ENCODE data around the gene TBC1D20. TPM values are rescaled to one million over a fixed set of nuclear protein-coding genes. Genes with fewer than 3 reads are reported as not detected.
"Not testable (repeated sequence)": the region's sequence is repeated elsewhere in the genome, so short reads cannot be mapped to it uniquely, and the experiment has no call there.

Gene TBC1D20
- total RNA-seq, 2 experiments from 2014 or later: 29.3 to 31.6 TPM

DNA sequence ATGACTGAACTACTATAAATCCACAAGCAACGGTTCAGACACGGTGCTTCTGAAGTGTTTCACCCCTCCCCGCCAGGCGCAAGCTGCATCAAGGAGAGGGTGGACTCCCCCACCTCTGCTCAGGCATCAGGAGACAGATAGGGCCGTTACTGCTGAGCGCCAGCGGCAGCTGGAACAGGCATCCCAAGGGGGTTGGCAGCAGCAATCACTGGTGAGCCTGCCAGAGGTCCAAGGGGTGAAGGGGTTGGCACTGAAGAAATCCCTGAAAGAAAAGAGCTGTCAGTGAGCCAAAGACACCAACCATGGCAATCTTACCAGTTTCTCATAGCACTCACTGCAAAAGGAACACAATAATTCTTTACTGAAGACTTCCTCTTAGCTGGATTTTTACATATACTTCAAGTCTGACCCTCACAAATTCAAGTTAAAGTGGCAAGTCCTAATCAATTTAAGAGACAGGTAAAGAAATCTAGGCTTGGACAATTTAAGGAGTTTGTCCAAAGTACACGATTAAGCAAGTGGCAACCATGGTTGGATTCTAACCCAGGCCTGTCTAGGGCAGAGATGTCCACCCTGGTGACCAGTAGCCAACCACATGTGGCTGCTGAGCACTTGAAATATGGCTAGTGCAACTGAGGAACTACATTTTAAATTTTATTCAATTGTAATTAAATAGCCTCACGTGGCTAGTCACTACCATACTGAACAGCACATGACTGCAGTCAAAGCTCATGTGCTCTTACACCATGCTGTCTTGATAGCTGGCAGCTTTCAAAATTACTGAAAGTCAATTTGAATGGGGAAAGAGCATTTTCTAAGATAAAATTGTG lies 21.7 kb upstream of the TBC1D20 start:
- Mint-ChIP-seq H3K27me3 (no peaks in the 10 kb centered on the region), H3K4me3 (no peak overlapping the region), H3K36me3 (ENCODE audit: low read depth) (peaks cover 75% of the 10 kb centered on the region), H3K4me1 (peaks cover 30% of the 10 kb centered on the region), H3K27ac (no peak overlapping the region), H3K9me3 (no peaks in the 10 kb centered on the region)
- no peak for DNase-seq
- ChIA-PET POLR2A (no interaction called here), CTCF (interaction anchor here (0.7 to 1.9 kb wide), 3 partner anchors 11 to 710 kb away, joined by 4 to 6 read pairs (median 5); no protein-coding TSS in a partner anchor)

DNA sequence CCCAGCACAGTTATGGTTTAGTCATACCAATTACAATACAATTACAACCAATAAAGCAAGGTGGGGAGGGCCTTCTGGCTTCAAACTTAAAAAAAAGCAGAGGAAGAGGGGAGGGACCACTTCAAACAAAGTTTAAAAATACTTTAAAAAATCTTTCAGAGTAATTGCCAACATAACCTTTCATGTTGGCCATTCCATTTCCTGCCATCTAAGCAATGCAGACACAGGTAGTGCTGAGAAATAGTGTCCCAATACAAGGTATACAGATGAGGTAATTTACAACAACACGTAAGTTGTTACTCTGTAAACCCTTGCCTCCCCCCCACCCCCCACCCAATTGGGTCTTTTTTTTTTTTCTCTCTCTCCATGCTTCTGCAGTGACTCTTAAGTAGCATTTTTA lies 18.8 kb upstream of the TBC1D20 start:
- CTCF ChIA-PET: interaction anchor here (0.6 to 1.4 kb wide), 4 partner anchors 11 to 221 kb away, joined by 3 to 6 read pairs (median 4); no protein-coding TSS in a partner anchor
- Mint-ChIP-seq H3K27ac (peak overlapping the region; percentile 47), H3K36me3 (ENCODE audit: low read depth) (peaks cover 57% of the 10 kb centered on the region), H3K9me3 (no peaks in the 10 kb centered on the region), H3K27me3 (no peaks in the 10 kb centered on the region), H3K4me1 (peaks cover 39% of the 10 kb centered on the region), H3K4me3 (no peak overlapping the region)
- POLR2A ChIA-PET: no interaction called here
- DNase-seq: peak; percentile 43

DNA sequence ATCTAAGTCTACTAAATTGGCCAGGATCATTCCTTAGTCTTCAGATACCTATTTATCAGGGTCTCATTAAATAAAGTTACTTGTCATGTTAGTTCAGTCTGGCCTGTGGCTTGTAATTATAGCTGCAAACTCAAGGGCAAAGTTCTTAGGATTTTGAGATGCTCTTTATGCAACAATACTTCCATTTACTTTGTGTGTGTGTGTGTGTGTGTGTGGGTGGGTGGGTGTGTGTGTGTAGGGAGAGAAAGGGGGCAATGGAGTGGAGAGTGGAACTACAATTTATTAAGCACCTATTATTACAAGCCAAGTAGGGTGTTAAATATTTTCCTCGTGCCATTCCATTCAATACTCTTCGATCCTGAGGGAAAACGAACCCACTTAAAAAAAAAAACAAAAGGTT lies 17.7 kb upstream of the TBC1D20 start:
- no peaks in the 10 kb centered on the region for H3K9me3 Mint-ChIP-seq
- peaks cover 53% of the 10 kb centered on the region for H3K36me3 Mint-ChIP-seq (ENCODE audit: low read depth)
- H3K4me3 Mint-ChIP-seq: no peak overlapping the region
- DNase-seq: no peak
- CTCF ChIA-PET: interaction anchor here (0.9 to 2.2 kb wide), 3 partner anchors 113 to 149 kb away, joined by 3 to 18 read pairs (median 4); no protein-coding TSS in a partner anchor
- H3K4me1 Mint-ChIP-seq: peaks cover 40% of the 10 kb centered on the region
- POLR2A ChIA-PET: no interaction called here
- H3K27ac Mint-ChIP-seq: no peak overlapping the region
- H3K27me3 Mint-ChIP-seq: no peaks in the 10 kb centered on the region

DNA sequence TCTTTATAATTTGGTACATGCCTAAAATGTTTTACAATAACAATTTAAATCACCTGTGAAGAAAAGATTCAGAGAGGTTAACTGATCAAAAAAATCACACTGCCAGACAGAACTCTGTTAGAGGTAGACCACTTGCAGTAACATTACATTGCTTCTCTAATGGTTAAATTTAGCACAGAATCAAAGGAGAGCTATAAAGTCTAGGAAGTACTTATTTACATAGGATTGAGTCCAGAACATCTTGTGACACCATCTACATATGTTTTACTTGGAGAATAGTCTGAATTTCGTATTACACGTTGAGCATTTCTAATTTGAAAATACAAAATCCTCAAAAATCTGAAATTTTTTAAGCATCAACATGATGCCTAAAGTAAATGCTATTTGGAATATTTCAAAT lies 17.2 kb upstream of the TBC1D20 start:
- CTCF ChIA-PET: interaction anchor here (0.9 to 2.2 kb wide), 4 partner anchors 25 to 149 kb away, joined by 3 to 18 read pairs (median 4); no protein-coding TSS in a partner anchor
- no peaks in the 10 kb centered on the region for H3K9me3 Mint-ChIP-seq
- peaks cover 40% of the 10 kb centered on the region for H3K4me1 Mint-ChIP-seq
- H3K27me3 Mint-ChIP-seq: no peaks in the 10 kb centered on the region
- no peak overlapping the region for H3K27ac Mint-ChIP-seq
- H3K4me3 Mint-ChIP-seq: no peak overlapping the region
- no peak for DNase-seq
- H3K36me3 Mint-ChIP-seq (ENCODE audit: low read depth): peaks cover 50% of the 10 kb centered on the region
- POLR2A ChIA-PET: no interaction called here

DNA sequence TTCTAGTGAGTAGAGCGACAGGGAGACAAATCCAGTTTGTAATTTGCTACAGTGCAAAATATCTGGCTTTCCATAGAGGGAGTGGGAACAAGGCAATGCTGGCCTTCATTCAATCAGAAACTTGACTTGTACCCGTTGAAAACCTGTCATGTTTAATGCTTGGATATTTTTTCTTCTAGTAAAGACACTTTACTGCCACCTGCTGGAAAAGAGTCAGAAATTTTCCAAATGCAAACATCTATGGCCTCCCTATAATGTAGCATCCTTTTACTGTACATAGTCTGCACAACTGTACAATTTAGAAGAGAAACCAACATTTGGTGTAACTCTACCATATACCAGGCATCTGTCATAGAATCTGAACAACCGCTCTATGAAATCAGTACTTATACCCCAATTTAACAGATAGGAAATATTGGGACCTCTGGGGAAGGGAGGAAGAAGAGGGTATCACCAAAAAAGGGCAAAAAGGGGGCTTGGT lies 16.7 kb upstream of the TBC1D20 start:
- peaks cover 40% of the 10 kb centered on the region for H3K4me1 Mint-ChIP-seq
- ChIA-PET CTCF (interaction anchor here (1.1 to 2.2 kb wide), 6 partner anchors 12 to 148 kb away, joined by 3 to 18 read pairs (median 4); partner anchors contain the start of gene TBC1D20), POLR2A (no interaction called here)
- H3K36me3 Mint-ChIP-seq (ENCODE audit: low read depth): peaks cover 50% of the 10 kb centered on the region
- no peaks in the 10 kb centered on the region for H3K9me3 Mint-ChIP-seq
- H3K27me3 Mint-ChIP-seq: no peaks in the 10 kb centered on the region
- H3K27ac Mint-ChIP-seq: peak overlapping the region; percentile 15
- DNase-seq: peak; percentile 72
- no peak overlapping the region for H3K4me3 Mint-ChIP-seq

DNA sequence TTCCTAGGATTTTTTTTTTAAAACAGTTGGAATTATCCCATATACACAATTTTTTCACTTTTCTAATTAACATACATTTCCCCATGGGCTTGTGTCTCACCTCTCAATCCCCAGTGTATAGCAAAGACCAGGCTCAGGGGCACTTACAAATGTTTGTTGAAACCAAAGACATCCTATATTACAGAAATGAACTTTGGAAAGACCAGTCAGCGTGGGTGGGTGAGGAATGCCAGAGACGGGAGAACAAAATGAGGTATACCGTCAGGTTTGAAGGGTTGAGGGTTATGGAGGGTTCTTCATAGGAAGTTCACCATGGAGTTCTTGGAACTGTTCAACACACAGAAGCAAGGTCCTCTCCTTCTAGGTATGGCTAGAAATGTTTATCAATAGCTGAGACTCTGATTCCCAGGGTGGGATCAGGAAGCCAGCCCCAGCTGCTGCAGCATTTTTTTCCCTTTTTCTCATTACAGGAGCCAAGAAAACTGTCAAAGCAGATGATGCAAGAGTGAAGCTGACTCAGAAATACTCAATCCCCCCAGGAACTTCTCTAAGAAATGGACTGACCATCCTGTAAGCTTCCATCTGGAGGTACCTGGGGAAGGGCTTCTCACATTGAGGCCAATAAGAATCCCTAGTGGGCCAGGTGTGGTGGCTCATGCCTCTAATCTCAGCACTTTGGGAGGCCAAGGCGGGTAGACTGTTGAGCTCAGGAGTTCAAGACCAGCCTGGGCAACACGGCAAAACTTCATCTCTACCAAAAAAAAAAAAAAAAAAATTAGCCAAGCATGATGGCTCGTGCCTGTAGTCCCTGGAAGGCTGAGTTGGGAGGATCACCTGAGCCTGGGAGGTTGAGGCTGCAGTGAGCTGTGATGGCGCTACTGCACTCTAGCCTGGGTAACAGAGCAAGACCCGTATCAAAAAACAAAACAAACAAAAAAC lies 15.9 kb upstream of the TBC1D20 start:
- DNase-seq: no peak
- Mint-ChIP-seq H3K36me3 (ENCODE audit: low read depth) (peaks cover 47% of the 10 kb centered on the region), H3K9me3 (peaks cover 3% of the 10 kb centered on the region), H3K4me1 (peaks cover 40% of the 10 kb centered on the region), H3K27me3 (no peaks in the 10 kb centered on the region), H3K27ac (peak overlapping the region; percentile 15), H3K4me3 (no peak overlapping the region)
- ChIA-PET CTCF (interaction anchor here (0.7 to 2.2 kb wide), 11 partner anchors 10 to 240 kb away, joined by 3 to 18 read pairs (median 3); partner anchors contain the start of gene TBC1D20), POLR2A (no interaction called here)

DNA sequence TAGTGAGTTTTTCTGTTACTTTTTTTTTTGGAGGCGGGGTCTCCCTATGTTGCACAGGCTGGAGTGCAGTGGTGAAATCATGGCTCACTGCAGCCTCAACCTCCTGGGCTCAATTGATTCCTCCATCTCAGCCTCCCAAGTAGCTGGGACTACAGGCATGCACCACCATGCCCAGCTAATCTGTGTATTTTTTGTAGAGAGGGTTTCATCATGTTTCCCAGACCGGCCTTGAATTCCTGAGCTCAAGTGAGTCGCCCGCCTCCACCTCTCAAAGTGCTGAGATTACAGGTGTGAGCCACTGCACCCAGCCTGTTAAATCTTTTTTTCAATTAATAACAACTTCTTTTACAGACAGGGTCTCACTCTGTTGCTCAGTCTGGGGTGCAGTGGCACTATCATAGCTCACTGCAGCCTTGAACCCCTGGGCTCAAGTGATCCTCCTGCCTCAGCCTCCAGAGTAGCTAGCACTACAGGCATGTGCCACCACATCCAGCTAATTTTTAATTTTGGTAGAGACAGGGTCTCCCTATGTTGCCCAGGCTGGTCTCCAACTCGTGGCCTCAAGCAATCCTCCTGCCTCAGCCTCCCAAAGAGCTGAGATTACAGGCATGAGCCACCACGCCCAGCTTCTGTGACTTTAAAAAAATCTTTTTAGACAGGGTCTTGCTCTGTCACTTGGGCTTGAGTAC lies 14.4 kb upstream of the TBC1D20 start:
- H3K27ac Mint-ChIP-seq, DNase-seq, H3K4me3 Mint-ChIP-seq, H3K27me3 Mint-ChIP-seq, POLR2A ChIA-PET: not testable (repeated sequence)
- CTCF ChIA-PET: interaction anchor here (0.6 to 2.1 kb wide), 6 partner anchors 23 to 959 kb away, joined by 3 to 13 read pairs (median 4); no protein-coding TSS in a partner anchor
- peaks cover 41% of the 10 kb centered on the region for H3K36me3 Mint-ChIP-seq (ENCODE audit: low read depth)
- H3K9me3 Mint-ChIP-seq: peaks cover 12% of the 10 kb centered on the region
- H3K4me1 Mint-ChIP-seq: peaks cover 36% of the 10 kb centered on the region

DNA sequence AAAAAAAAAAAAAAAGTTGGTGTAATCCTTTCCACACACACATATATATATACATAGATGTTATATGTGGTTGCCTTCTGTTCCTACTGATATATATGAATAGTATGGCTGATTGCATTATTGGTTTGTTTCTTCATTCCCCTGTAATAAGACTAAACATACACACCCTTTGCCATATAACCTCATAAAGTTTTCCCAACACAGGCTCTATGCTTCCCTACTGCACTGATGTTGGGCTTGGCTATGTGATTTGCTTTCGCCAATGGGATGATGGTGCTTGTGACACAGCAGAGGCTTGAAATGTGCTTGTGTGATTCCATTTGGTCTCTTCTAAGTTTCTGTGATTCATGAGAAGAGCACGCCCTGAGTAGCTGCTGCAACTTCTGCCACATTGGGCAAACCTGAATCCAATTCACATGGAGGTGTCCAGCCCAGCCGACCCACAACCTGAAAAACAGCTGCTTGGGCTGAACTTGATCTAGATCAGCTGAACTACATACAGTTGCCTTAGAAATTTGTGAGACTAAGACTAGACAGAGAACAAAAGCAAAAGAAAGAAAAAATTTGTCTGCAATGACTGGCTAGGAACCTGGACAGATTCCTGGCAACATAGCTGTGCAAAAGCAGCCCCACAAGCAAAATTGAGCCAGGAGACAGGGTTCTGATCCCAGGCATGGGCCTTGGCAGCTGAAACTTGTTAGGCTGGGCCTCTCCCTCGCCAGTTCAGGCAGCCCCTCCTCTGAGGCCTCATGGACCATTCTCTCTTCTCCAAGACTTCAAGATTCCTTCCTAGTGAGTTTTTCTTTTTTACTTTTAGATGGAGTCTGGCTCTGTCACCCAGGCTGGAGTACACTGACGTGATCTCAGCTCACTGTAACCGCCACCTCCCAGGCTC lies 13.4 kb upstream of the TBC1D20 start:
- Mint-ChIP-seq H3K4me3 (no peak overlapping the region), H3K27ac (peak overlapping the region; percentile 63), H3K9me3 (peaks cover 19% of the 10 kb centered on the region), H3K36me3 (ENCODE audit: low read depth) (peaks cover 38% of the 10 kb centered on the region), H3K27me3 (peaks cover 3% of the 10 kb centered on the region), H3K4me1 (peaks cover 26% of the 10 kb centered on the region)
- ChIA-PET POLR2A (no interaction called here), CTCF (interaction anchor here (0.6 to 2.1 kb wide), 5 partner anchors 24 to 960 kb away, joined by 3 to 13 read pairs (median 4); no protein-coding TSS in a partner anchor)
- no peak for DNase-seq

DNA sequence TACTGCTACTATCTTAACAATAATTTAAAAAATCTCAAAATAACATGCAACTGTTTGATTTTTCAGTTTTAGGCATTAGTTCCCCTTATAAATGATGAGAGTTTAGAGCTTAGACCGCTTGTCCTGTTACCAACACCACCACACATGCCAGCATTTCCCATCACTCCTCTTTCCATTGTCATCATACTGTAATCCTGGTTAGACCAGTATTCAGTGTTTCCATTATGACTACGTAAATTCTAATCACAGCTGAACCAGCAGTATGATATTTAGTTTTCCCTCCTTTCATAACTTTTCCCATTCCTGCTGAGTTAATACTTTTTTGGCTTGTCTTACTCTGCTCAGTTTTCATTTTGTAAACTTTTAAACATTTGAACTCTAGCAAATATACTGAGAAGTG lies 12.2 kb upstream of the TBC1D20 start:
- peaks cover 34% of the 10 kb centered on the region for H3K36me3 Mint-ChIP-seq (ENCODE audit: low read depth)
- no peak for DNase-seq
- H3K4me1 Mint-ChIP-seq: peaks cover 16% of the 10 kb centered on the region
- peaks cover 9% of the 10 kb centered on the region for H3K27me3 Mint-ChIP-seq
- H3K27ac Mint-ChIP-seq: no peak overlapping the region
- ChIA-PET CTCF (interaction anchor here (1.1 kb wide), 1 partner anchor 118 kb away, joined by 3 read pairs; no protein-coding TSS in a partner anchor), POLR2A (interaction anchor here (0.6 kb wide), 1 partner anchor 69 kb away, joined by 3 read pairs; the partner anchor contains the start of gene CSNK2A1)
- H3K9me3 Mint-ChIP-seq: peaks cover 30% of the 10 kb centered on the region
- H3K4me3 Mint-ChIP-seq: no peak overlapping the region

DNA sequence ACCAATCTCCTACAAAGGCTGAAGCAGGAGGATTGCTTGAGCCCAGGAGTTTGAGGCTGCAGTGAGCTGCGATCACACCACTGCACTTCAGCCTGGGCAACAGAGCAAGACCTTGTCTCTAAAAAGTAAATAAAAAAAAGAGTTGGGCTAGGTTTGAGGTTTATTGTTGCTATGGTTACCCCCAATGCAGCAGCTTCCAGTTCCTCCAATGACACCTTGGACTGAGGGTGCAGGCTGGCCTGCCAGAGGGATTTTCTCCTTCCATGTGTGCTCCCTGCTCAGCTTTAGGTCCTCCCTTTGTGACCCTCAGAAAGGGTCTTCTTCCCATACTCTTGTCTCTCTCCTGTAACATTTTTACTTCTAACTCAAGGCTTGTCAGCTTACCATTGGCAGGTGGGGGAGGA lies 10.6 kb upstream of the TBC1D20 start:
- DNase-seq: no peak
- ChIA-PET CTCF (interaction anchor here (0.7 to 1.4 kb wide), 2 partner anchors 119 to 142 kb away, joined by 3 to 4 read pairs; no protein-coding TSS in a partner anchor), POLR2A (no interaction called here)
- Mint-ChIP-seq H3K36me3 (ENCODE audit: low read depth) (peaks cover 33% of the 10 kb centered on the region), H3K27ac (peak overlapping the region; percentile 68), H3K9me3 (peaks cover 44% of the 10 kb centered on the region), H3K4me3 (no peak overlapping the region), H3K27me3 (peaks cover 9% of the 10 kb centered on the region), H3K4me1 (peaks cover 4% of the 10 kb centered on the region)

DNA sequence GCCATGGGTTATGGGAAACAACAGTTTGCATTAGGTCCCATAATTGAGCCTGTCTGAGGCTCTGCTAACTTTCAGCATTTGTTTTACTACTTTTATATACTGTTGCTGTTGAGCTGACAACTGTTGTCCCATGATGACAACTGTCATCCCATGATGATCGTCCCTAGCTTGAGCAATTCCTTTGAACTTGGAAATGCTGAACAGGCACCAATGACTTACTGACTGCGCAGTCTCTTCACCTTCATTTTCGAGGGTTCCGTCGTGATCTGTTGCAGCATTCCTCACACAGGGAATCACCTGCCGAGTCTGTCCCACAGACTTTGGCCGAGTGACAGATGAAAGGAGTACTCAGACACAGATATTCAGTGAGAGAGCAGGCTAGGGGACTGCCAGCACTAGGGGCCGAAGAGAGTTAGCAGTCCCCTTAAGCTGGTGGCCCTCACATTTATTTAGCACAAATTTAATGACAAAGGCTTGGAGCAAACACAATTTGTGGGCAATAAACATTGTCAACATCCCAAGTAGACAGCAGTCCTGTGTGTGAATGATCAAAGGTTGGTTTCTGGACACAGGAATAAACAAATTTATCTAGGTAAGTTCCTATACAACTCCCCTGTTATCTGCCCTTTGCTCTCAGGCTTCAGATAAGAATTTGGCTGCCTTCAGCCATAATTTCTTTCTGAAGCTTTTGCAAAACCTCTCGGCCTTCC lies 10.0 kb upstream of the TBC1D20 start:
- ChIA-PET POLR2A (no interaction called here), CTCF (interaction anchor here (1.4 kb wide), 1 partner anchor 142 kb away, joined by 4 read pairs; no protein-coding TSS in a partner anchor)
- no peak overlapping the region for H3K4me3 Mint-ChIP-seq
- no peak for DNase-seq
- peaks cover 9% of the 10 kb centered on the region for H3K27me3 Mint-ChIP-seq
- peak overlapping the region; percentile 68 for H3K27ac Mint-ChIP-seq
- peaks cover 47% of the 10 kb centered on the region for H3K9me3 Mint-ChIP-seq
- peaks cover 3% of the 10 kb centered on the region for H3K4me1 Mint-ChIP-seq
- peaks cover 32% of the 10 kb centered on the region for H3K36me3 Mint-ChIP-seq (ENCODE audit: low read depth)

Measured in activated CD4-positive, alpha-beta T cell treated with anti-CD3 and anti-CD28 coated beads, Interleukin-2, amount 10 ng/mL, durations not matched to agents 7 days and 5 days (primary cell).